GM18498 (cell line): ENCODE results near the gene CIAO3.
"Not testable (repeated sequence)": the region's sequence is repeated elsewhere in the genome, so short reads cannot be mapped to it uniquely, and the experiment has no call there.

ENCODE experiments used
- ATAC-seq: cut with Tn5 transposase; IDR thresholded peaks from one replicate; pipeline ENCODE4 v1.9.1; 2021; ENCODE audit warnings: mild to moderate bottlenecking, moderate library complexity; ENCODE audit not compliant: unreplicated experiment

Gene CIAO3

DNA sequence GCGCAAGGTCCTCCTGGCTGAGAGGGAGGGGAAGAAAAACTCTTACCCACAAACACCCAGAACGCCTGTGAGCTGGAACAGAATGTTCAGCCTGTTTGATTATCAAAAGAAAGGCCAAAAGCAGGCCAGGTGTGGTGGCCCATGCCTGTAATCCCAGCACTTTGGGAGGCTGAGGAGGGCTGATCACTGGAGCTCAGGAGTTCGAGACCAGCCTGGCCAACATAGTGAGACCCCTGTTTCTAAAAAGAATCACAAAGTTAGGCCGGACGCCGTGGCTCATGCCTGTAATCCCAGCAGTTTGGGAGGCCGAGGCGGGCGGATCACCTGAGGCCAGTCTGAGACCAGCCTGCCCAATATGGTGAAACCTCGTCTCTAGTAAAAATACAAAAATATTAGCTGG is 35.5 kb upstream of the CIAO3 start:
- ATAC-seq = not testable (repeated sequence)

GRCh38 chr16:775236-775796 is 34.5 kb upstream of the CIAO3 start:
- no peak for ATAC-seq

DNA sequence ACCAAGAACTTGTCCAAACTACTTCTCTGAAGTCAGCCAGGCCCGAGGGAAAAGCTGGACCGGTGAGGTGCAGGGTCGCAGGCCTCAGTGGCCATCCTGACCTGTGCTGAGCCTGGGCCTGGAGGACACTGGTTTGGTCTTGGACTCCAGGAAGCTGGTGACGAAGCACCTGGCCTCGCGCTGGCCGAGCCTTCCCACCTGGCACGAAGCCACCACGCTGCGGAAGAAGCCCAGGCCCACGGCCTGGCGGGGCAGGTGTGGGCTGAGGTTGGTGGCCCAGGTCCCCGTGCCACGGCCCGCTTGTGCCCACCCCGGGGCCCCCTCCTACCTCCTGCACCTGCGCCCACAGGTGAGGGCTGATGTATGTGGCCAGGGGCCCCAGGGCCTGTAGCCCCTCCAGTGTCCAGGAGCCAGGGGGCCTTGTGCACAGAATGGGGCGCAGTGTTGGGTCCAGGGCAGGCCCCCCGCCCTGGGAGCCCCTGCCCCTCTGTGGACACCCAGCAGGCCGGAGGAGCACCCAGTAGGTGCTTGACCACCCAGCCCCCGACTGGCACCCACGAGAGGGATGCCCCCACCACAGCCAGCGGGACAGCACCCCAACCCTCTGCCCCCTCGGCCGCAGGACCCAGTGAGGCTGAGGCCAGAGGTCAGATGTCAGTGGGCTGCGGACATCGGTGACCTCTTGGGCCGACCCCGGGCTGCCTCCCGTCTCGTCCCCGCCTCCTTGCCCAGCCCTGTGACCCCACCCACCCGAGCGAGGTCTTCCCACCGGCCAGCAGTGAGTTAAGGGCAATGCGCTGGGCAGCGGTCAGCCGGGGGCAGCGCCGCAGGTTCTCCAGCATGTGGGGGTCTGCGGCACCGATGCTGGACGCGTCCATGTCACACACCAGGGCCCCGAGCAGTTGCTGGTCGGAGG is 33.5 kb upstream of the CIAO3 start:
- ATAC-seq = no peak

- no peak for ATAC-seq
These were observed 32.2 kb upstream of the CIAO3 start for GRCh38 chr16:772959-773358.

- ATAC-seq = no peak
These were observed 29.6 kb upstream of the CIAO3 start for GRCh38 chr16:770411-770810.

GRCh38 chr16:769934-770333 is 29.1 kb upstream of the CIAO3 start:
- ATAC-seq = no peak

GRCh38 chr16:769184-769784 is 28.5 kb upstream of the CIAO3 start:
- ATAC-seq = no peak

DNA sequence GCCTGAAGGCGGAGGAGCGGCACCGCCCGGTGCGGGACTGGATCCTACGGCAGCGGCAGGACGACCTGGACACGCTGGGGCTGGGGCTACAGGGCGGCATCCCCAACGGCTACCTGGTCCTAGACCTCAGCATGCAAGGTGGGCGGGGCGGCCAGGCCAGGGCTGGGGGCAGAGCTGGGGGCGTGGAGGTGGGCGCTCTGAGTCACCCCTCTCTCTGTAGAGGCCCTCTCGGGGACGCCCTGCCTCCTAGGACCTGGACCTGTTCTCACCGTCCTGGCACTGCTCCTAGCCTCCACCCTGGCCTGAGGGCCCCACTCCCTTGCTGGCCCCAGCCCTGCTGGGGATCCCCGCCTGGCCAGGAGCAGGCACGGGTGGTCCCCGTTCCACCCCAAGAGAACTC is 27.6 kb upstream of the CIAO3 start:
- ATAC-seq = no peak

DNA sequence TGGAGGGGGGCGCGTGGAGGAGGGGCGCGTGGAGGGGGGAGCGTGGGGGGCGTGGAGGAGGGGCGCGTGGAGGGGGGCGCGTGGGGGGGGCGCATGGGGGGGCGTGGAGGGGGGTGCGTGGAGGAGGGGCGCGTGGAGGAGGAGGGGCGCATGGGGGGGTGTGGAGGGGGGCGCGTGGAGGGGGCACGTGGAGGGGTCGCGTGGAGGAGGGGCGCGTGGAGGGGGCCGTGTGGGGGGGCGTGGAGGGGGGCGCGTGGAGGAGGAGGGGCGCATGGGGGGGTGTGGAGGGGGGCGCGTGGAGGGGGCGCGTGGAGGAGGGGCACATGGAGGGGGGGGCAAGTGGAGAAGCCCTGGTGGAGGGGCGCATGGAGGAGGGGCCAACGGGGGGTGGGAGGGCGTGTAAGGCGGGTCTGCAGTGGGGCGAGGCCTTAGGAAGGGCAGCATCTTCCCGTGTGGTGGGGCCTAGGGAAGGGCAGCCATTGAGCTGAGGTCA is 27.0 kb upstream of the CIAO3 start:
- no peak for ATAC-seq

- ATAC-seq = no peak
These were observed 26.2 kb upstream of the CIAO3 start for GRCh38 chr16:766820-767640.

DNA sequence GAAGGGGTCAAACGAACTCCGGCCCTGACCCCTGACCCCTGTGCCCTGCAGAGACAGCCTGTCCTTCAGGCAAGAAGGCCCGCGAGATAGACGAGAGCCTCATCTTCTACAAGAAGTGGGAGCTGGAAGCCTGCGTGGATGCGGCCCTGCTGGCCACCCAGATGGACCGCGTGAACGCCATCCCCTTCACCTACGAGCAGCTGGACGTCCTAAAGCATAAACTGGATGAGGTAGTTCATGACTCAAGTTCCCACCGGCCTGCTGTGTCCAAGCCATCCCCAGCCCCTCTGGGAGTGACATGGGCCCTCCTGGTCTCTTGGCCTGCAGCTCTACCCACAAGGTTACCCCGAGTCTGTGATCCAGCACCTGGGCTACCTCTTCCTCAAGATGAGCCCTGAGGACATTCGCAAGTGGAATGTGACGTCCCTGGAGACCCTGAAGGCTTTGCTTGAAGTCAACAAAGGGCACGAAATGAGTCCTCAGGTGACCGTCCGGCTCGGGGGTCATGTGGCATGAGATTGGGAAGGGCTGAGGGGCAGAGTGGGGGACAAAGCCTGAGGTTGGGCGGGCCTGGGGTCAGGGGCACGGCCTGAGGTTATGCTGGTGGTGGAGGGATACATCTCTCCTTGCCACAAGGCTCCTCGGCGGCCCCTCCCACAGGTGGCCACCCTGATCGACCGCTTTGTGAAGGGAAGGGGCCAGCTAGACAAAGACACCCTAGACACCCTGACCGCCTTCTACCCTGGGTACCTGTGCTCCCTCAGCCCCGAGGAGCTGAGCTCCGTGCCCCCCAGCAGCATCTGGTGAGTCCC is 25.4 kb upstream of the CIAO3 start:
- no peak for ATAC-seq

- no peak for ATAC-seq
These were observed 24.7 kb upstream of the CIAO3 start for GRCh38 chr16:765488-765865.

DNA sequence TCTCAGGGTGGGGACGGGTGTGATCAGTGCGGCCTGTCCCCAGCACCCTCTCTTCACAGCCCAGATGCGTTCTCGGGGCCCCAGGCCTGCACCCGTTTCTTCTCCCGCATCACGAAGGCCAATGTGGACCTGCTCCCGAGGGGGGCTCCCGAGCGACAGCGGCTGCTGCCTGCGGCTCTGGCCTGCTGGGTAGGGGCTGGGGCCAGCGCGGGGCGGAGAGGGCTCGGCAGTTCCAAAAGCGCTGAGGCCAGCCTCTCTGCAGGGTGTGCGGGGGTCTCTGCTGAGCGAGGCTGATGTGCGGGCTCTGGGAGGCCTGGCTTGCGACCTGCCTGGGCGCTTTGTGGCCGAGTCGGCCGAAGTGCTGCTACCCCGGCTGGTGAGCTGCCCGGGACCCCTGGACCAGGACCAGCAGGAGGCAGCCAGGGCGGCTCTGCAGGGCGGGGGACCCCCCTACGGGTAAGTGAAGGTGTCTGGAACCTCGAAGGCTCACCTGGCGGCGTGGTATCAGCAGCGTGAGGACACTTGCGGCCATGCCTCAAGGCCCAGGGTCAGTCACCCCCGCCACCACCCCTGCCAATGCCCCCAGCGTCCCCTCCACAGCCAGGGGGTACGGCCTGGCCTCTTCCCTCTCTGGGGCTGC is 24.2 kb upstream of the CIAO3 start:
- ATAC-seq = no peak

DNA sequence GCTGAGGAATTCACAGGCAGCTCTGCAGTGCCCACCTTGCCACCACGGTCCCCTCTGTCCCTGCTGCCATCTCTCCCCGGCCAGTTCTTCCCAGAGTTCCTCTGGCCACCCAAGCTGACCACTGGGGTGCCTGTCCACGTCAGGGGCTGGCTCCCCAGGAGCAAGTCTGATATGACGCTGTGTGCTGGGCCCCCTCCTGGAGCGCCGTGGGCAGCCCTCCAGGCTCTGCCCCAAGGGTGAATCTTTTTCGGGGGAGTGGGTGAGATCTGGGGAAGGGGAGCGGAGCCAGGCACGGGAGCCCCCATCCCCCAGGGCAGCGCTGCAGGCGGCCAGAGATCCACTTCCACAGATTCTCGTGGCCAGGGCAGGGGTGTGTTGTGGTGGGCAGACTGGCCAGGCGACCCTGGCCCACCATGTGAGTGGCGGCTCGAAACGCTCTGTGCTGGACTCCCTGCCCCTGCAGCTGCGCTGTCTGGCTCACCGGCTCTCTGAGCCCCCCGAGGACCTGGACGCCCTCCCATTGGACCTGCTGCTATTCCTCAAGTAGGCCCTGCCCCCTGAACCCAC is 23.5 kb upstream of the CIAO3 start:
- ATAC-seq = no peak

DNA sequence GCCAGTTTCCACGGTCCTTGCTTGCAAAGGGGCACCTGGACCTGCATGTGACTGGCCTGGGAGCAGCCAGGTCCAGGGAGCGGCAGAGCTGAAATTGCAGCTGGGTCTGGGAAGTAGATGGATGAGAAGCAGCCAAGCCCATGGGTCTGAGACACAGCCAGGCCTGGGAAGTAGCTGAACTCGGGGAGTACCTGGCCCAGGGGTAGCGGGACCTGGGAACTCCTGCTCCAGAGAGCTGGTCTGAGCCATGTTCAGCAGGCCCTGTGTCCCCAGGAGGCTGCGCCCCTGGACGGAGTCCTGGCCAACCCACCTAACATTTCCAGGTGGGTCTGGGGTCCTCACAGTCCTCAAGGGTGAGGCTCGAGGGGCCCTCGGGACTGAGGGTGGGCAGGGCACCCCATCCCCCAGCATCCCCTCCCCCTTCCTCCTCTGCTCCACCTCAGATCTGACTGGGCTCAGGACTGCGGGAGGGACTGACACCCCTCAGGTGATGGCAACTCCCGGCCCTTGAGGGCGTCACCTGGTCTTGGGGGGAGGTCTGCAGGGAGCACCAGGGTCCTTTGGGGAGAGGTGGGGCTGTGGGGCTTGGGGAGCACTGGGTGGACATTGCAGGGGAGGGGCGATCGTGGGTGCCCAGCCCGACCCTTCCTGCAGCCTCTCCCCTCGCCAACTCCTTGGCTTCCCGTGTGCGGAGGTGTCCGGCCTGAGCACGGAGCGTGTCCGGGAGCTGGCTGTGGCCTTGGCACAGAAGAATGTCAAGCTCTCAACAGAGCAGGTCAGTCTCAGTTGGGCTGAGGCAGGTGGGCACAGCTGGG is 22.8 kb upstream of the CIAO3 start:
- ATAC-seq = no peak

GRCh38 chr16:762595-763268 is 21.9 kb upstream of the CIAO3 start:
- no peak for ATAC-seq

GRCh38 chr16:761625-762513 is 21.1 kb upstream of the CIAO3 start:
- ATAC-seq = no peak
